ENCODE results near the gene GFY. TPM values are rescaled to one million over a fixed set of nuclear protein-coding genes. Genes with fewer than 3 reads are reported as not detected.

Gene GFY
- total and polyA plus RNA-seq, 10 of the 15 experiments (the other 5 are each of a cell fraction or from before 2014, with no cell fraction given) = 0.05 TPM; not detected in 9

DNA sequence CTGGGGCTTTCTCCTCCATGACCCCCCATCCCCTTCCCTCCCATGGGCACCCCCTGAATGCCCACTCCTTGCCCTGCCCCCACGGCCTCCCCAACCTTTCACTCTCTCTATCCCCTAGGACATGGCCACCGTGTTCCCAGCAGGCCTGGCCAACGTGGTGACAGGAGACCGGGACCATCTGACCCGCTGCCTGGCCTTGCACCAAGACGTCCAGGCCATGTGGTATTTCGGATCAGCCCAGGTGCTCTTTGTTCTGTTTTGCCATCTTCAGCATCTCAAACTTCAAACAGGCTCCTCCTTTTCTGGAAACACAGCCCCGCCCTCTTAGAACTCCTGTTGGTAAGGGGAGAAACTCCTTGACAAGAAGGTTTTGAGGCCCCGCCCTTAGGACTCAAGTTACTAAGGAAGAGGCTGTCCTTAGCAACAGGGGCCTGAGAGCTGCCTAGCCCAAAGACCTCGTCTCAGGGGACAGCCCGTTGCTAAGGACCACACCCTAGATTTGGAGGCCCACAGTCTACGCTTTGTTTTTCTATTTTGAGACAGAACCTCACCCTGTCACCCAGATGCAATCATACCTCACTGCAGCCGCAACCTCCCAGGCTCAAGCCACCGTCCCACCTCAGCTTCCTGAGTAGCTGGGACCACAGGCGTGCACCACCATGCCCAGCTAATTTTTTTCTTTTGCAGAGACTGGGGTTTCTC lies 43.7 kb downstream of the GFY start (continued):
- TF ChIP-seq SIX5 (IDR thresholded peaks at IDR 0.05; ENCODE audit: low read depth, low read length, severe bottlenecking) (no peak), GABPA (IDR thresholded peaks at IDR 0.05; ENCODE audit: low read depth) (no peak), JUND (IDR thresholded peaks at IDR 0.05; ENCODE audit: low read depth, low read length) (no peak), ATF7 (IDR thresholded peaks at IDR 0.05; ENCODE audit: low read depth) (peak; percentile 79), RELA (IDR thresholded peaks at IDR 0.05; ENCODE audit: borderline replicate concordance, partially characterized antibody) (no peak), EGR1 (IDR thresholded peaks at IDR 0.05; ENCODE audit: borderline replicate concordance in 1 of 2, low read depth in 2 of 2, low read length in 2 of 2) (no peak), POU2F2 (IDR thresholded peaks at IDR 0.05; ENCODE audit: borderline replicate concordance, low read depth, low read length) (peak; percentile 12; the same call in 1 of the 3 replicates), TCF3 (IDR thresholded peaks at IDR 0.05; ENCODE audit: borderline replicate concordance, insufficient read depth, low read depth, low read length) (no peak), SMARCA5 (IDR thresholded peaks at IDR 0.05) (peak; percentile 65; the same call in 1 of the 2 replicates), RBBP5 (conservative IDR thresholded peaks at IDR 0.05) (no peak), TCF12 (IDR thresholded peaks at IDR 0.05; ENCODE audit: low read depth, low read length) (no peak; the same call in 1 of the 2 replicates), NR2C2 (IDR thresholded peaks at IDR 0.05; ENCODE audit: borderline replicate concordance, control insufficient read depth, insufficient read length, low read depth) (no peak), BRCA1 (IDR thresholded peaks at IDR 0.05; ENCODE audit: low read depth, low read length) (no peak), KDM1A (IDR thresholded peaks at IDR 0.05; ENCODE audit: borderline replicate concordance) (no peak), CBFB (IDR thresholded peaks at IDR 0.05; ENCODE audit: low read depth) (peak; percentile 88), SUPT20H (IDR thresholded peaks at IDR 0.05; ENCODE audit: borderline replicate concordance, control insufficient read depth, low read depth, low read length) (no peak), SP1 (IDR thresholded peaks at IDR 0.05; ENCODE audit: low read depth, low read length) (peak; percentile 69), ZNF274 (IDR thresholded peaks at IDR 0.05; ENCODE audit: insufficient read depth, insufficient read length) (no peak)
- TF ChIP-seq, protein P1, sequence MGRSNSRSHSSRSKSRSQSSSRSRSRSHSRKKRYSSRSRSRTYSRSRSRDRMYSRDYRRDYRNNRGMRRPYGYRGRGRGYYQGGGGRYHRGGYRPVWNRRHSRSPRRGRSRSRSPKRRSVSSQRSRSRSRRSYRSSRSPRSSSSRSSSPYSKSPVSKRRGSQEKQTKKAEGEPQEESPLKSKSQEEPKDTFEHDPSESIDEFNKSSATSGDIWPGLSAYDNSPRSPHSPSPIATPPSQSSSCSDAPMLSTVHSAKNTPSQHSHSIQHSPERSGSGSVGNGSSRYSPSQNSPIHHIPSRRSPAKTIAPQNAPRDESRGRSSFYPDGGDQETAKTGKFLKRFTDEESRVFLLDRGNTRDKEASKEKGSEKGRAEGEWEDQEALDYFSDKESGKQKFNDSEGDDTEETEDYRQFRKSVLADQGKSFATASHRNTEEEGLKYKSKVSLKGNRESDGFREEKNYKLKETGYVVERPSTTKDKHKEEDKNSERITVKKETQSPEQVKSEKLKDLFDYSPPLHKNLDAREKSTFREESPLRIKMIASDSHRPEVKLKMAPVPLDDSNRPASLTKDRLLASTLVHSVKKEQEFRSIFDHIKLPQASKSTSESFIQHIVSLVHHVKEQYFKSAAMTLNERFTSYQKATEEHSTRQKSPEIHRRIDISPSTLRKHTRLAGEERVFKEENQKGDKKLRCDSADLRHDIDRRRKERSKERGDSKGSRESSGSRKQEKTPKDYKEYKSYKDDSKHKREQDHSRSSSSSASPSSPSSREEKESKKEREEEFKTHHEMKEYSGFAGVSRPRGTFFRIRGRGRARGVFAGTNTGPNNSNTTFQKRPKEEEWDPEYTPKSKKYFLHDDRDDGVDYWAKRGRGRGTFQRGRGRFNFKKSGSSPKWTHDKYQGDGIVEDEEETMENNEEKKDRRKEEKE (IDR thresholded peaks at IDR 0.05) = no peak
- TF ChIP-seq, protein P2, sequence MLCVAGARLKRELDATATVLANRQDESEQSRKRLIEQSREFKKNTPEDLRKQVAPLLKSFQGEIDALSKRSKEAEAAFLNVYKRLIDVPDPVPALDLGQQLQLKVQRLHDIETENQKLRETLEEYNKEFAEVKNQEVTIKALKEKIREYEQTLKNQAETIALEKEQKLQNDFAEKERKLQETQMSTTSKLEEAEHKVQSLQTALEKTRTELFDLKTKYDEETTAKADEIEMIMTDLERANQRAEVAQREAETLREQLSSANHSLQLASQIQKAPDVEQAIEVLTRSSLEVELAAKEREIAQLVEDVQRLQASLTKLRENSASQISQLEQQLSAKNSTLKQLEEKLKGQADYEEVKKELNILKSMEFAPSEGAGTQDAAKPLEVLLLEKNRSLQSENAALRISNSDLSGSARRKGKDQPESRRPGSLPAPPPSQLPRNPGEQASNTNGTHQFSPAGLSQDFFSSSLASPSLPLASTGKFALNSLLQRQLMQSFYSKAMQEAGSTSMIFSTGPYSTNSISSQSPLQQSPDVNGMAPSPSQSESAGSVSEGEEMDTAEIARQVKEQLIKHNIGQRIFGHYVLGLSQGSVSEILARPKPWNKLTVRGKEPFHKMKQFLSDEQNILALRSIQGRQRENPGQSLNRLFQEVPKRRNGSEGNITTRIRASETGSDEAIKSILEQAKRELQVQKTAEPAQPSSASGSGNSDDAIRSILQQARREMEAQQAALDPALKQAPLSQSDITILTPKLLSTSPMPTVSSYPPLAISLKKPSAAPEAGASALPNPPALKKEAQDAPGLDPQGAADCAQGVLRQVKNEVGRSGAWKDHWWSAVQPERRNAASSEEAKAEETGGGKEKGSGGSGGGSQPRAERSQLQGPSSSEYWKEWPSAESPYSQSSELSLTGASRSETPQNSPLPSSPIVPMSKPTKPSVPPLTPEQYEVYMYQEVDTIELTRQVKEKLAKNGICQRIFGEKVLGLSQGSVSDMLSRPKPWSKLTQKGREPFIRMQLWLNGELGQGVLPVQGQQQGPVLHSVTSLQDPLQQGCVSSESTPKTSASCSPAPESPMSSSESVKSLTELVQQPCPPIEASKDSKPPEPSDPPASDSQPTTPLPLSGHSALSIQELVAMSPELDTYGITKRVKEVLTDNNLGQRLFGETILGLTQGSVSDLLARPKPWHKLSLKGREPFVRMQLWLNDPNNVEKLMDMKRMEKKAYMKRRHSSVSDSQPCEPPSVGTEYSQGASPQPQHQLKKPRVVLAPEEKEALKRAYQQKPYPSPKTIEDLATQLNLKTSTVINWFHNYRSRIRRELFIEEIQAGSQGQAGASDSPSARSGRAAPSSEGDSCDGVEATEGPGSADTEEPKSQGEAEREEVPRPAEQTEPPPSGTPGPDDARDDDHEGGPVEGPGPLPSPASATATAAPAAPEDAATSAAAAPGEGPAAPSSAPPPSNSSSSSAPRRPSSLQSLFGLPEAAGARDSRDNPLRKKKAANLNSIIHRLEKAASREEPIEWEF (IDR thresholded peaks at IDR 0.05; ENCODE audit: insufficient replicate concordance, low read depth, low read length) = no peak
- TF ChIP-seq, protein P3, sequence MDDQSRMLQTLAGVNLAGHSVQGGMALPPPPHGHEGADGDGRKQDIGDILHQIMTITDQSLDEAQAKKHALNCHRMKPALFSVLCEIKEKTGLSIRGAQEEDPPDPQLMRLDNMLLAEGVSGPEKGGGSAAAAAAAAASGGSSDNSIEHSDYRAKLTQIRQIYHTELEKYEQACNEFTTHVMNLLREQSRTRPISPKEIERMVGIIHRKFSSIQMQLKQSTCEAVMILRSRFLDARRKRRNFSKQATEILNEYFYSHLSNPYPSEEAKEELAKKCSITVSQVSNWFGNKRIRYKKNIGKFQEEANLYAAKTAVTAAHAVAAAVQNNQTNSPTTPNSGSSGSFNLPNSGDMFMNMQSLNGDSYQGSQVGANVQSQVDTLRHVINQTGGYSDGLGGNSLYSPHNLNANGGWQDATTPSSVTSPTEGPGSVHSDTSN (IDR thresholded peaks at IDR 0.05; ENCODE audit: insufficient replicate concordance, low read depth, low read length) = no peak

Measured in GM12878 (cell line).